DND-41 (cell line): ENCODE results near the gene GAPT.

Experiments used
- EZH2 ChIP-seq: IDR thresholded peaks from 3 replicates; pipeline ENCODE4 v1.6.1; 2012; ENCODE audit warnings: borderline replicate concordance, low read depth, mild to moderate bottlenecking, moderate library complexity, low read length, inconsistent platforms; ENCODE audit not compliant: severe bottlenecking
- TF ChIP-seq, protein P1 (sequence below): IDR thresholded peaks from 2 replicates; pipeline ENCODE4 v1.5.1; 2012; ENCODE audit warnings: borderline replicate concordance, low read length, moderate library complexity, mild to moderate bottlenecking; ENCODE audit not compliant: poor library complexity, severe bottlenecking; ENCODE audit errors: extremely low read depth

DNA sequence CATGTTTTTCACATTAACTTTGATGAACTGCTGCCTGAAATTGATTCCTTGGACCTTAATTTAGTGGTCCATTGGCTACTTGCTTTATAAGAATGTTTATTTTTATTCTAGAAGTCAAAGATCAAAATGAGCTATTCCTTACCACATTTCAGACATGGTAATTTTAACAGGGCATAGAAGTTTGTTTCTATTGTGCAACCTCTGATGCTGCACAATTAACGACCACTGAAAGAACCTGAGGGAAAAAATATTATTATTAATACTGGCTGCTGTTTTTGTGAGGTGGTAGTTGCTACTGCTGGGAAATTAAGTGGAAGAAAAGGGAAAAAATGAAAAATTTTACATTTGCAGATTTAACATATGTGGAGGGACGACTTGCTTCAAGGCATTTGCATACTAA, 53.7 kb downstream of the GAPT start:
- TF ChIP-seq, protein P1, sequence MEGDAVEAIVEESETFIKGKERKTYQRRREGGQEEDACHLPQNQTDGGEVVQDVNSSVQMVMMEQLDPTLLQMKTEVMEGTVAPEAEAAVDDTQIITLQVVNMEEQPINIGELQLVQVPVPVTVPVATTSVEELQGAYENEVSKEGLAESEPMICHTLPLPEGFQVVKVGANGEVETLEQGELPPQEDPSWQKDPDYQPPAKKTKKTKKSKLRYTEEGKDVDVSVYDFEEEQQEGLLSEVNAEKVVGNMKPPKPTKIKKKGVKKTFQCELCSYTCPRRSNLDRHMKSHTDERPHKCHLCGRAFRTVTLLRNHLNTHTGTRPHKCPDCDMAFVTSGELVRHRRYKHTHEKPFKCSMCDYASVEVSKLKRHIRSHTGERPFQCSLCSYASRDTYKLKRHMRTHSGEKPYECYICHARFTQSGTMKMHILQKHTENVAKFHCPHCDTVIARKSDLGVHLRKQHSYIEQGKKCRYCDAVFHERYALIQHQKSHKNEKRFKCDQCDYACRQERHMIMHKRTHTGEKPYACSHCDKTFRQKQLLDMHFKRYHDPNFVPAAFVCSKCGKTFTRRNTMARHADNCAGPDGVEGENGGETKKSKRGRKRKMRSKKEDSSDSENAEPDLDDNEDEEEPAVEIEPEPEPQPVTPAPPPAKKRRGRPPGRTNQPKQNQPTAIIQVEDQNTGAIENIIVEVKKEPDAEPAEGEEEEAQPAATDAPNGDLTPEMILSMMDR, result no peak
- TF ChIP-seq EZH2, result no peak
